Inferior parietal cortex (tissue), 1 donor: ENCODE results near the gene WDR37.
"Not testable (repeated sequence)": the region's sequence is repeated elsewhere in the genome, so short reads cannot be mapped to it uniquely, and the experiment has no call there.

ENCODE experiments used
- DNase-seq: peaks from one replicate; pipeline ENCODE4 v3.0.0-alpha.2; 2016; ENCODE audit errors: extremely low spot score

Gene WDR37

DNA sequence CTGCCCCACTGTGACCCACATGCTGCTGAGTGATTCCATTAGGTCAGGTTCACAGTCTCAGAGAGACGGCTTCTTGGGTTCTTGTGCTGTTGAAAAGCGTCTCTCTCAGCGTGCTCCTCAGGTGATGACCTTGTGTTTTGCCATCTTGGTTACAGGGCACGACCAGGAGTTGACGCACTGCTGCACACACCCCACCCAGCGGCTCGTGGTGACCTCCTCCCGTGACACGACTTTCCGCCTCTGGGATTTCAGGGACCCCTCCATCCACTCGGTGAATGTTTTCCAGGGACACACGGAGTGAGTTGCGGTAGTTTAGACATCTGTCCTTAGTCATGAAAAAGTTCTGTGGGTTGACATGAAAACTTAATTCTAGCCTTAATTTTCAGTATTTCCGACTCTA, 48.8 kb downstream of the WDR37 start:
- DNase-seq, result no peak

GRCh38 chr10:1107004-1107403, 50.8 kb downstream of the WDR37 start:
- DNase-seq, result no peak

DNA sequence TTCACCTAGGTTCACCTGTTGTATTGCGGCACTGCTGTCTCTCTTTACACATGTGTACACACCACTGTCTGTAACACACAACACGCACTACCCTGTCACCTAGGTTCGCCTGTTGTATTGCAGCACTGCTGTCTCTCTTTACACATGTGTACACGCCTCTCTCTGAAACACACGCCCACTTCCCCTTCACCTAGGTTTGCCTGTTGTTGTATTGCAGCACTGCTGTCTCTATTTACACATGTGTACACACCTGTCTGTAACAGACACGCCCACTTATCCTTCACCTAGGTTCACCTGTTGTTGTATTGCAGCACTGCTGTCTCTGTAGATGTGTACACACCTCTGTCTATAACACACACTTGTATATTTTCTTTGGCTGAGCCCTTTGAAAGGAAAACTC, 51.5 kb downstream of the WDR37 start:
- no peak for DNase-seq

DNA sequence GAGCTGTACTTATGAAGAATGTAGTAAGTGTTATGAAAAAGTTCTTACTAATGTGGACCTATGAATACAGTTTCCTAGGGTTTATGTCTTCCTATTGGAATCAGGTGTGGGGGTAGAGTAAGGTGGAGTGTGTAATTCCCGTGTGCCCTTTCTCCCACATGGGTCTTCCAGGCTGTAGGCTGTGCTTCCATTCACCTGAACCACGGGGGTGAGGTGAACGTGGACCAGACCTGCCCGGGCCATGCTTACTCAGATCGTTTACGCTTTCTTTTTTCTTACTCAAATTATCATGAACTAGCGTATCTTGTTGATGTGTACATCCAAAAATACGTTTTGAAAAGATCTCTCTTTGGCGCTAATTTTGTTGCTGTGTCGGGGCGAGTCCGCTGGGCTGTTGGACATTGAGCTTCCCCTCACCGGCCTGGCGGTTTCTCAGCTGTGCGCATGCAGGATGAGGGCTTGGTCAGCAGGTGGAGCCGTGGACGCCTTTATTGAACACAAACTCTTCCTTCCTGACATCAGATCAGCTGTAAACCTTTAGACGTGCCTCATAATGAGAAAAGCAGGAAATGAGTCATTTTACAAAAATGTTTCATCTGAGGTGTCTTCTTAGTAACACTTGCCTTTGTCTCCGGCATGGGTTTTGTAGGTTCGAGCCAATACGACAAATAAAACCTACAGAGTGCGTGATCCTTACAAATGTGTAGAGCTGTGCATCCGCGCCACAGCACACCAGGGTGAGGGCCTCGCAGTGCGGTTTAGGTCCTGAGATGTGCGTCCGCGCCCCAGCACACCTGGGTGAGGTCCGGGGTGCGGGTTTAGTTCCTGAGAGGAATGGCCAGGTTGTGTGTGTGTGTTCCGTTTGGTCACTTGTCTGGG, 53.8 kb downstream of the WDR37 start:
- DNase-seq, result peak; percentile 59

GRCh38 chr10:1110674-1111119, 54.5 kb downstream of the WDR37 start:
- DNase-seq, result no peak

GRCh38 chr10:1114315-1114714, 58.1 kb downstream of the WDR37 start:
- DNase-seq, result no peak

DNA sequence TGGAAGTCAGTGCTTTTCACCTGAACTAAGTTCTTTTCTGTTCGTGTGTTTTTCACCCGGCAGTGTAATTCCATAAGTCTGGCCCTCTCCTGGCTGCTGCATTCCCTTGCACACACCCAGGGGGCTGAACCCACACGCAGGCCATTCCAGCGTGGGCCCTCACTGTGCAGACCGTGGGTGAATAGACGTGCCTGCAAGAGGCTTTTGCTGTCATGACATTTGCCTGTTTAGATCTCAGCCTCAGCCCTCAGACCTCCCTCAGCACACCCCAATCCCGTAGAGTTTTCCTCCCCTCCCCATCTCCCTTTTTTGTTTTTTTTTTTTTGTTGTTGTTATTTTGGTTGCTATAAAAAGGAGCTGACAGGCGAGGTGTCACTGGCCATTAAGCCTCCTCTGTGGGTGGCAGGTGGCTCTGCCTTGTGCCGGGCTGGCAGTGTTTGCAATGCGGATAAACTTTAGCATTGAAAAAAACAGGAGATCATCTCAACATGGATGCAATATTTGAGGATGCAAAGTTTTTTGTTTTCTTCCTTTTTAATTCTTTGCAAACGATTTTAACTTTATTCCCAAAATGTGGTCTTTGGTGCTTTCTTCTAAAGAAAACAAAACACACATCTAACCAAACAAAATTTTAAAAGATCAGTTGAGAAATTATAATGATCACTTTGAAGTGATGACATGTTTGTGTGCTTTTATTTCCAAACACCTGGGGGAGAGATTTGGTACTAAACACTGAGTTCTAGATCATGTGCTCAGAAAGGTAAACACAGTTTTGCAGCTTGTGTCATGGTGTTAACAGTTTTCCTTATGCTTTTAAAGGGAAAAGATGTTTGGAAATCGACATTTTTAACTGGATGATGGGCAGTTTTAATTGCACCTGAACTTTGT, 58.8 kb downstream of the WDR37 start:
- DNase-seq, result no peak

GRCh38 chr10:1115607-1115955, 59.4 kb downstream of the WDR37 start:
- DNase-seq, result no peak

DNA sequence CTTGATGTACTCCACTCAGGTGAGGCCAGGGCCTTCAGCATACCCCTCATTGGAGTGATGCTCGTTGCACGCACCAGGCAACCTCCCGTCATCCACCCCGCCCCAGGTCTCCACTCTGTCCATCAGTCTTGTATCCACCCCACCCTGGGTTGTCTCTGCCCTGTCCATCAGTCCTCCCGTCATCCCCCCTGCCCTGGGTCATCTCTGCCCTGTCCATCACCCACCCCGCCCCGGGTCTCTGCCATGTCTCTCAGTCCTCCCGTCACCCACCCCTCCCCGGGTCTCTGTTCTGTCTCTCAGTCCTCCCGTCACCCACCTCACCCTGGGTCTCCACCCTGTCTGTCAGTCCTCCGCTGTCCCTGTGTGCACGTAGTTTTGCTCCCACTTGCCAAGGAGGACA, 59.9 kb downstream of the WDR37 start:
- no peak for DNase-seq

DNA sequence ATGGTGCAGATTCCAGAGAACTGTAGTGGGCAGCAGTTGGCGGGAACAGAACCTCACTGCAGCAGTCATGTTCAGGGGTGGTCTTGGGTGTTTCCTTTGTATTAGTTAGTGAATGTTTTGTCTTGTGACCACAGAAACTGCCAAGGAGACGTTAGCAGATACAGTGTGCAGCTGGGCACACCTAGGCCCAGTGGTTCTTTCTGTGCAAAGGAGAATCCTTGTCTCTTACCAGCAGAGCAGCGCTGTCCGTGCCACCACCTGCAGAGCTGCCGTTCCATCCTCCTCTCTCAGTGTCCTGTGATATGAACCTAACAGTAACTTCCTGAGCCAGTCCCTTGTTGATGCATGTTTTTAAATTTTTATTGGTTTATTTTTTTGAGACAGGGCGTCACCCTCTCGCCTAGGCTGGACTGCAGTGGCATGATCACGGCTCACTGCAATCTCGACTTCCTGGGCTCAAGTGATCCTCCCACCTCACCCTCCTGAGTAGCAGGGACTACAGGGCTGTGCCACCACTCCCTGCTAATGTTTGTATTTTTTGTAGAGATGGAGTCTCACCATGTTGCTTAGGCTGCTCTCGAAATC, 60.6 kb downstream of the WDR37 start:
- DNase-seq, result no peak

GRCh38 chr10:1117651-1118050, 61.5 kb downstream of the WDR37 start:
- DNase-seq, result no peak

GRCh38 chr10:1118318-1118717, 62.1 kb downstream of the WDR37 start:
- not testable (repeated sequence) for DNase-seq

GRCh38 chr10:1119027-1119426, 62.8 kb downstream of the WDR37 start:
- DNase-seq, result no peak

DNA sequence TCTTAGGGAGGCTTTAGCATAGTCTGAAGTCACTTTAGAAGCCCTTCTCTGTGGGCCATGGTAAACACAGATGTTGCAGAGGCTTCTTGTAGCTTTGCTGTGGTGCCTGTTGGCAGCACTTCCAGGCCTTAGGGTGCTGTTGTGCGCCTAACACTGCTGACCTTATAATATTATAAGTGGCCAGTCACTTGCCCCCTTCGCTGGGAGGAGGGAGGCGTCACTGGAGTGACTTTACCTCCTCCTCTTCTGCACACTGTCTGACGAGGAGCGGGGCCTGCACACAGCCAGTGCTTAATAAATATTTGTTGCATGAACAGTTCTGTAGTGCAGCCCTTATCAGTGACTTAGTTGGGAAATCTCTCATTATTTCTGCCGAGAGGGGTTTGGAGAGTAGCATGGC, 63.3 kb downstream of the WDR37 start:
- no peak for DNase-seq

GRCh38 chr10:1120306-1120705, 64.1 kb downstream of the WDR37 start:
- no peak for DNase-seq

GRCh38 chr10:1120801-1121211, 64.6 kb downstream of the WDR37 start:
- DNase-seq, result no peak

- no peak for DNase-seq
Measured at GRCh38 chr10:1121271-1121970, 65.2 kb downstream of the WDR37 start.

GRCh38 chr10:1122349-1122748, 66.2 kb downstream of the WDR37 start:
- no peak for DNase-seq

GRCh38 chr10:1123198-1123597, 67.0 kb downstream of the WDR37 start:
- no peak for DNase-seq

GRCh38 chr10:1123972-1124371, 67.8 kb downstream of the WDR37 start:
- DNase-seq, result no peak

- no peak for DNase-seq
Measured at GRCh38 chr10:1124796-1125195, 68.6 kb downstream of the WDR37 start.

GRCh38 chr10:1126461-1126860, 70.3 kb downstream of the WDR37 start:
- DNase-seq, result no peak
